ENCODE measurements around the gene ZNF853.
"Not testable (repeated sequence)": the region's sequence is repeated elsewhere in the genome, so short reads cannot be mapped to it uniquely, and the experiment has no call there.

ZNF853 gene

GRCh38 chr7:6614953-6615722 lies at the start of gene ZNF853:
Gene ZNF853 (plus strand): TSS chr7:6615610. CDS start chr7:6616175, 565 bp downstream.
- DNase-seq (ENCODE audit: low read depth, low spot score): peak; percentile 46

GRCh38 chr7:6565655-6566054 lies 49.8 kb upstream of the ZNF853 start:
- DNase-seq (ENCODE audit: low read depth, low spot score): no peak

GRCh38 chr7:6567886-6568285 lies 47.5 kb upstream of the ZNF853 start:
- DNase-seq (ENCODE audit: low read depth, low spot score): no peak

GRCh38 chr7:6571160-6571779 lies 44.1 kb upstream of the ZNF853 start:
- no peak for DNase-seq (ENCODE audit: low read depth, low spot score)

GRCh38 chr7:6575281-6576023 lies 40.0 kb upstream of the ZNF853 start:
- DNase-seq (ENCODE audit: low read depth, low spot score): no peak

- DNase-seq (ENCODE audit: low read depth, low spot score): no peak
These were observed 39.2 kb upstream of the ZNF853 start for GRCh38 chr7:6576024-6576866.

GRCh38 chr7:6576867-6577368 lies 38.5 kb upstream of the ZNF853 start:
- not testable (repeated sequence) for DNase-seq (ENCODE audit: low read depth, low spot score)

- peak; percentile 97 for DNase-seq (ENCODE audit: low read depth, low spot score)
These were observed 37.9 kb upstream of the ZNF853 start, which contains the start of gene ZDHHC4 for GRCh38 chr7:6577369-6578113. Gene ZDHHC4 (plus strand): TSS chr7:6577454. CDS start chr7:6580562, 3,108 bp downstream.

- DNase-seq (ENCODE audit: low read depth, low spot score): no peak
These were observed 37.0 kb upstream of the ZNF853 start for GRCh38 chr7:6578114-6579084.

GRCh38 chr7:6579446-6579845 lies 36.0 kb upstream of the ZNF853 start:
- DNase-seq (ENCODE audit: low read depth, low spot score): no peak

GRCh38 chr7:6585746-6586432 lies 29.5 kb upstream of the ZNF853 start:
- not testable (repeated sequence) for DNase-seq (ENCODE audit: low read depth, low spot score)

- DNase-seq (ENCODE audit: low read depth, low spot score): no peak
These were observed 26.8 kb upstream of the ZNF853 start for GRCh38 chr7:6588566-6588965.

- no peak for DNase-seq (ENCODE audit: low read depth, low spot score)
These were observed 26.1 kb upstream of the ZNF853 start for GRCh38 chr7:6589151-6589828.

- DNase-seq (ENCODE audit: low read depth, low spot score): peak; percentile 96
These were observed 25.4 kb upstream of the ZNF853 start, which contains the start of gene INTS15 for GRCh38 chr7:6589829-6590644. Gene INTS15 (plus strand): TSS chr7:6590021. CDS start chr7:6590284, 263 bp downstream.

GRCh38 chr7:6590645-6591110 lies 24.7 kb upstream of the ZNF853 start:
- DNase-seq (ENCODE audit: low read depth, low spot score): no peak

GRCh38 chr7:6600093-6600492 lies 15.3 kb upstream of the ZNF853 start:
- no peak for DNase-seq (ENCODE audit: low read depth, low spot score)

GRCh38 chr7:6604458-6604857 lies 11.0 kb upstream of the ZNF853 start:
- no peak for DNase-seq (ENCODE audit: low read depth, low spot score)
